ENCODE measurements around the gene SLC24A4.

SLC24A4 gene

DNA sequence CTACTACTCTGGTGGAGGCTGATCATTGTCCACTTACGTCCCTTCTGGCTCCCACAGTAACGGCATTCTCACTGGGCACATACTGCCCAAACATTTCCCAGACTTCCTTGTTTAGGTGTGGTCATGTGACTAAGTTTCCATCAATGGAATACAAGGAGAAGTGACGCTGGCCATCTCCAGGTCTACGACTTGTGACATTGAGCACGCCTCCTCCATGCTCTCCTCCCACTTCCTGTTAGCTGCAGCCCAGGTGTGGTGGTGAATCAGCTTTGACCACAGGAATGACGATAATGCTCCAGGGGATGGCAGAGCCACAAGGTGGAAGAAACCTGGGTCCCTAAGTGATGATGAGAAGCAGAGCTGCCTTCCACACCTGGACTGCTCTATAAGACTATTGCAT, 6.0 kb upstream of the SLC24A4 start:
- DNase-seq = no peak

DNA sequence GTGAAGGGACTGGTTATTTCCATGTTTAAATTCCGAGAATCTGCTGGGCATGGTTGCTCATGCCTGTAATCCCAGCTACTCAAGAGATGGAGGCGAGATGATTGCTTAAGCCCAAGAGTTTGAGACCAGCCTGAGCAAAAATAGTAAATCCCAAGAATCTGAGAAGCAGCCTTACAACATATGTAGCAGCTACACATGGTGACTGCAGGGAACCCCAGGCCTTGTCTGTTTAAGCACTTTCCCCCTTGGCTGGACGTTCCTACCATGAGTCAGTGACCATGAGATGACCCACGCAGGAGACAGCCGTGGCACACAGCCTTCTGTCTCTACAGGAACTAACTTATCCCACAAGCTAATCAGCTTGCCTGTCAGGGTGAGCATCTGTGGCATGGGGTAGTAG, 5.5 kb upstream of the SLC24A4 start:
- no peak for DNase-seq

DNA sequence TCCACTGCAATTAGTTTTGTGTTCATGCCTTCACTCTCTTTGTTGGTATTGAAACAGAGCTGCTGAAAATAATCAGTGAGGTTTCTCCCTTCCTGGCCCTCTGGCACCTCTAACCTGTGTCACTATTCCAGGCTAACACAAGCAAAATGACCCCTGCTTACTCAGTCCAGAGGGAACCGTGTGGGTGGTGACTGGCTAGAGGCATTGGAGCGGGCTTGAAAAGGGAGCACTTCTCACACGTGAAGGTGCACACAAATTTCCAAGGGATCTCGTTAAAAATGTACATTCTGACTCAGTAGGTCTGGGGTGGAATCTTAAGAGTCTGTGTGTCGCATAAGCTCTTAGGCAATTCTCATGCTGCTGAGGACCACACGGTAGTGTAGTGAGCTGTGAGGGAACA, 1.3 kb upstream of the SLC24A4 start:
- no peak for DNase-seq

DNA sequence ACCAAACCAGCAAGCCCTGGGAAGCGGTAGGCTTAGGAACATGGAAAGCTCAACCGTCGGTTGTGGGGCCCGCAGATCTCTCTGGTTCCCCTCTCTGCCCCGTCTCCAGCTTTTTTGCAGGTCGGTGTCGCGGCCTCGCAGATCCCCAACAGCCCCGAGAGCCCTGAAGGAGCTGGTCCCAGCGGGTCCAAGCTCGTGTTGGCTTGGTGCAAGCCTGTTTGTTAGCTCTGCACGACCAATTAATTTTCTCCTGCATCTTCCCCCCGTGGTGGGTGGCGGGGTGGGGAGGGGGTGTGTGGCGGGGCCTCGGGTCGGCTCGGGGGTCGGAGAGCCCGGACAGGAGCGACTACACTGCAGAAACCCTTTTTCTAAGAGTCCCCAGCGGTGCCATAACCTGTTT, 449 bp upstream of the SLC24A4 start:
- DNase-seq = no peak

DNA sequence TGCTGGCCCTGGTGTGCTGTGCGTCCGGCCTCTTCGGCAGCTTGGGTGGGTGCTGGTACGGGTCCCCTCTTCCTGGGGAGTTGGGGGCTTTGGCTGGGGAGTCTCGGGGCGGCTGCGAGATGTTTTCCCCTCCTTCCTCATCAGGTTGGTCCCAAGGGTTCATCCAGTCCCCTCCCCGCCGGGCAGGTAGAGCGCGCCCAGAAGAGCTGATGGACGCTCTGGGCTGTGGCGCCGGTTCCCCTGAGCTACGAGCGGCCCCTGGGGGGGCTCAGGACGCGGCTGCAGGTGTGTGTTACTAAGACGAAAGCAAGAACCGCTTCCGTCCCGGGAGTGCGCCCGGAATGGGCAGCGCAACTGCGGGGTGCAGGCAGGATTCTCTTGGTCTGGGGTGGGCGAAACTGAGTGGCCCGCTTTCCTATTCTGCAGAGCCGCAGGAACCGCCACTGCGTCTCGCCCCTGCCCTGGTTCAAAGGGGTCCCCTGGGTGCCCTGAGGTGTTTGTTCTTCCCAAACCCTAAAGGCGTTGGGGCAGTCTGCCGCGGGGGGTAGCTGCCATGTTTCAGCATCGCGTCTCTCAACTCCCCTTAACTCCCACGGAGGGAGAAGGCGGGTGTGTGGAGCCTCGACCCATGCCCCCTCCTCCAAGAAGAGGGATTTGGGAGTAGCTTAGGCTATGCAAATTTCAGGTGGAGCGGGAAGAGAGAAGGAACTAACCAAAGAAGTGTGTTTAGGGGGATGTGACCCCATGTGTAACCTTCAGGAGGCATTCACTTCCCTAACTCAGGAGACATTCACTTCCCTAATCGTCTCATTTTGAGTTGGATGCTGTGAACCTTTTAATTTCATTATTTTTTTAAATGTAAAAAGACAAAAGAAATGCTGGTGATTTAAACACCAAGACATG, 1.2 kb downstream of the SLC24A4 start:
- DNase-seq = no peak

DNA sequence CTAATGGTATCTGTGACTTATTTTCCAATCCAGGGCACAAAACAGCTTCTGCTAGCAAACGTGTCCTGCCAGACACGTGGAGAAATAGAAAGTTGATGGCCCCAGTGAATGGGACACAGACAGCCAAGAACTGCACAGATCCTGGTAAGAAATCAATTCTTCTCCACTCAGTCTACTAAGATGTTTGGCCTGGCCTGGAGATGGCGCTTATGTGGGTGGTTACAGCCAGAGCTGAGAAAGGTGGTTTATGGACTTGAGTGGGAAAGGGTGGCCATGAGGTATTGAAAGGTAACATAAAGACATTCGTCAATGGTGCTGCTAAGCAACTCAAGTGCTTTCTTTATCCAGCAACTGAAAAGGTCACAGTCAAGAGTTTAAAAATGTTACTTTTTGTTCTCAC, 2.9 kb downstream of the SLC24A4 start:
- no peak for DNase-seq

DNA sequence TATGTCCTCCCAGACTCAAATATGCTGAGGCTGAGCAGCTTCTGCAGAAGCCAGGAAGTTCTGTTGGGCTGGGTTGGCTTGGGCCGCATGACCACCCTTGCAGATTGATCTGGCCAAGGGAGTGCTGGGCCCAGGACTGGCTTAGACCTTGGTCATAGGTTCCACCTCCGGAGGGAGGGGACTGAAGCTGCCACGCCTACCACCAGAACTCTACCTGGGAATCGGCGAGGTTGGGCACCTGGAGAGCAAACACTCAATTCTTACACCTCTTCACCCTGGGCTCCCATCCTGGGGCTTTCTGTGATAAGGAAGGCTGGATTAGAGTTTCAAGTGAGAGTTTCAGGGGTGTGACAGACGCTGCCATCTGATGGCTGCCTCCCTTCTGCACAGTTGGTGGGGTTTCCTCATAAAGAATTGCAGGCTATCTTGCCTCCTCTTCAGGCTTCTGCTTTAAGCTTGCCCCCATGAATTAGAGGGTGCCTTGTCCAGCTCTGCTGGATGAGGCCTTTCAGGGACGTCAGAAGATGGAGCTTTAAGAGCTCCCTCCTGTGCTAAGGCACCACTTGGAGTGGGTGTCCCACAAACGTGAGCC, 5.8 kb downstream of the SLC24A4 start:
- no peak for DNase-seq

DNA sequence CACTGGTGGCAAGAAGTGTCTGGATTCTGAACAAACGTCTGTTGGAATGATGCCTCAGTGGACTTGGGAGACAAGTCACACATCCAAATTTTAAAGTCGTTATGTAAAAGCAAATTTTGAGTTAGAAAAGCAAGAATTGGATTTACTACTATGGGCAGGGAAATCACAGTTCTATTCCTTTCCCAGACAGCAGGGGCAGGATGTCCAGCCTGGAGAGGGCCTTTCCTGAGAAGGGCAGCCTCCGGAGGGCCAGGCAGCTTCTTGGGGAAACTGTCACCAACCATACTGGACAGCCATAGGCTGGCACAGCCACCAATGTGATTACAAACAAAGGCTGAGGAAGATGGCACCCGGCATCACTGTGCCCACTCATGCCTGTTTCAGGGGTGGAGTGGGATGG, 11.1 kb downstream of the SLC24A4 start:
- no peak for DNase-seq

DNA sequence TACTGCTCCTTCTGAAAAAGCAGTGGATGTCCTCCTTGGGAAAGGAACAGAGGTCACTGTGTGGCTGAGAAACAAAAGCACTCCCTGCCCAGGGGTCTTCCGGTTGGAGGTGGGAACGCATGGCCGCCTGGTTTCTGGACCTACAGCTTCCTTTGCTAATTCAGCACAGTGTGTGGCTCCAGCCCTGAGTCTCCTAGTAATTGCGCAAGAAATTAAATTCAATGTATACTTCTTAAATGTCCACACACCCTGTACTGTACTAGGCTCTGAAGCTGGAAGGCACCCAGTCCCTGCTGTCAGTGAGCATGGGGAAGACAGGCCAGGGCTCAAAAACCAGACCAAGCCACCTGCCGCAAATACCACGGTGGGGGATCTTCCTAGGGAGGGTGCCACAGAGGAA, 13.4 kb downstream of the SLC24A4 start:
- no peak for DNase-seq

DNA sequence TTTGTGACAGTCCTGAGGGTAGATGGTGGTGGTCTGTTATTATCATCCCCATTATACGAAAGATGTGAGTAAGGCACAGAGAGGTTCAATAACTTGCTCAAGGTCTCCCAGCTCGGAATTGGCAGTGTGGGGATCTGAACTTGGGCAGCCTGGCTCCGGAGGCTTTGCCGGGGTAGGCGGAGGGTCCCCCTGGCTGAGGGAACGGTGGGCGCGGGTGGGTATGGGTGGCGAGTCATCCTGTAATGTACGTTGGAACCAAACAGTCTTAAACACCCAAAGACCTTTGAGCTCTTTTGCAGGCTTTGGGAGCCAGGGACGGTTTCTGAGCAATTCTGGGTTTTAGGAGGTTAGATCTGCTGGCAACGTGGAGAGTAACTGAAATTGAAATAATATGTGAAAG, 16.5 kb downstream of the SLC24A4 start:
- no peak for DNase-seq

DNA sequence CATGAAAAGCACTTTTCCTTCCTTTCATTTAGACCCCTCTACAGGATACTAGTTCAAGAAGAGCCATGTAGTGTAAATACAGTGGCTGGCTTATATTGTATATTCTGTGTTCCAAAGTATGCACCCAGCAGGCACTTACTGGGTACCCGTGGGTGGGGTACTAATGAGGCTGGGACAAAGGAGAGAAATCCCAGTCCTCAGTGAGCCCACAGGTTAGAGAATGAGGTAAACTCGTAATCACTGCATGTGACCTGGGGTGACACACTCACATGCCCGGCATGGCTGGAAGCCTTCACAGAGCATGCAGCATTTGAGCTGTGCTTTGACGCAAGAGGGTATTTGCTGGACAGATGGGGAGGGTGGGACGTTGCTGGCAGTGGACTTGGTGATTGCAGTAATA, 17.1 kb downstream of the SLC24A4 start:
- no peak for DNase-seq

DNA sequence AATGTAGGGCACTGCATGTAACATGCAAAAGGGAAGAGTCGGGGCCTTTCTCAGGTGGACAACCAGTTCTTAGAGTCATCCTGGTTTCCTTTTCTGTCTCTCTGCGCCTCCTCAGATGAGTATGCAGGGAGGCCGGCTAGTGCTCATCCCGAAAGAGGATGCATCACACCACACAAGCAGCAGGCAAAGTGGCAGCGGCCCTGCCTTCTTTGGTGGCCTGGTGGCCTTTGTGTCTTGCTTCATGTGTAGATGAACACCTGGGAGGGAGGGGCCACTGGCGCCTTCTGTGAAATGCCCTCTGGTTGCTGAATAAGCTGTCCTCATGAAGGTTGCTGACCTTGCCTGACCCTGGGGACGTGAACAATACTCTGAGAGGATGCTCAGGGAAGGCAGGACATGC, 18.0 kb downstream of the SLC24A4 start:
- DNase-seq = peak in 1 of 5 experiments; percentile 44

DNA sequence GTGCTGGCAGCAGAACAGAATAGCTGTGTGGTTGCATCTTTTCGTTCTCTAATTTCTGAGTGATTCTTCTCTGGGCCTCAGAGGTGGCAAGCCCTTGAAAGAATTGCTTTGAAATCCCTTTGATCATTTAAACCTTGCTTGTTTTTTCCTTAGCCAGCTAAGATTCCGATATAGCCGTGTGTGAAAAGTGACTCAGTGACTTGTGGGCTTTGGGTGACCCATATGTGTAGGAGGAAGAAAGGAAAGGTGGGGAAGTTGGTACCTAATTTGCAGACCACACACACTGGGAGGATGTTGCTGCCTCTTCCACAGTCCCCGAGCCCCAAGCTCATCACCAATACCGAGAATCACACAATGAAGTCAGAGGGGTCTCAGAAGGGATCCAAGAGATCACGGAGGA, 18.8 kb downstream of the SLC24A4 start:
- peak in 1 of 5 experiments; percentile 13 for DNase-seq

DNA sequence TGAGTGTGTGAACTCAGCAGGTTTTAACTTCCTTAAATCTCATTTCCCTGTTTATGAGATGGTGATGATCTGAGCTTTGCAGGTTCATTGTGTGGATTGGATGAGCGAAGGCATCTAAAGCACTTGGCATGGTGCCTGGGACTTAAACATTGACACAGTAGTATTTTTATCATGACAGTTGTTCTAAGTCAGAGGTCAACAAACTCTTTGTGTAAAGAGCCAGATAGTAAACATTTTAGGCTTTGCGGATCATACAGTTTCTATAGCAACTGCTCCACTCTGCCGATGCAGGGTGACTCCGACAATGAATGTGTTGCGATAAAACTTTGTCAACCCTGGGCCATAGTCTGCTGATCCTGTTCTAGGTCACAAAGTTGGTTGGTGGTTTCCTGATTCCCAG, 25.2 kb downstream of the SLC24A4 start:
- DNase-seq = no peak

DNA sequence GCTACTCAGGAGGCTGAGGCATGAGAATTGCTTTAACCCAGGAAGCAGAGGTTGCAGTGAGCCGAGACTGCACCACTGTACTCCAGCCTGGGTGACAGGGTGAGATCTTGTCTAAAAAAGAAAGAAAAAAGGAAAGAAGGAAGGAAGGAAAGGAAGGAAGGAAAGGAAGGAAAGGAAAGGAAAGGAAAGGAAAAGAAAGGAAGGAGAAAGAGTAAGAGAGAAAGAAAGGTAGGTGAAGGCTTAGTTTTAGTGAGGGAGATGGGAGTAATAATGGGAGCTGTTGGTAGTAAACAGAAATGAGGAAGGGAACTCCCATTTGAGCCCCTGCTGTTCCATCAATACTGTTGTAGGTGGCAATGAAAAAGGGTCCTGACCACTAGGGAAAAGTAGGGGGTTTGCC, 28.8 kb downstream of the SLC24A4 start:
- no peak for DNase-seq

DNA sequence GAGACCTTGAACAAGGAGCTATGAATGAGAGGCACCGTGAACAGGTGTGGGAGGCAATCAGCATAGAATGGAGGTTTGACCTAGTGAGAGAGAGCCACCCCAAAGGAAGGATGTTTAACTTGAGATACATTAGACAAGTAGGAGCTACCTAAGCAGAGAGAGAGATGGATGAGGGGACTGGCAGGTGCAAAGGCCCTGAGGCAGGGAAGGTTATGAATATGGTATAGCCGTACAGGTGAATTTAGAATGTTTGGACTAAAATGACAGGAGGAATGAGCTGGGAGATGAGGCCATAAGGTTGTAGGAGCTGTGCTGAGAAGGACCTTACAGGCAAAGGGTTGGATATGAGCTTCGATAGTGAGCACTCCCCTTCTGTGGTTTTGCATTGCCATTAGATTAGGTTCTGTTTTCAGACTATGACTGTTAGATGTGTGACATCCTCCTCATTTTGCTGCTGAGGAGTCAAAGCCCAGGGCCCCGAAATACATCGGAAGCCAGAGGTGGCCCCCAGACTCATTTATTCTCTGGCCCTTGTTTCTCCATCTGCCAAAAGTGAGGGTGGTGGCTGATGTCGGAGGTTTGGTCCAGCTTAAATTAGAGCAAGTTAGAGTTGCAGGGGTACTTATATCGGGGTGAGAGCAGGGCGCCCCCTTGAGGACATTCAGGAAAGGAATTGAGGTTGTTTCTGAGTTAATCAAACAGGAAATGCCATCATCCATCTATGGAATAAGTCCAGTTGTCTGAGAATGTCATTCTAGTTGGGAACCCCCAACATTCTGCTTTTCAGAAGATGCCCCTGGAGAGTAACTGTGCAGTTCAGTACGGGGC, 29.4 kb downstream of the SLC24A4 start:
- DNase-seq = peak in 1 of 5 experiments; percentile 47

DNA sequence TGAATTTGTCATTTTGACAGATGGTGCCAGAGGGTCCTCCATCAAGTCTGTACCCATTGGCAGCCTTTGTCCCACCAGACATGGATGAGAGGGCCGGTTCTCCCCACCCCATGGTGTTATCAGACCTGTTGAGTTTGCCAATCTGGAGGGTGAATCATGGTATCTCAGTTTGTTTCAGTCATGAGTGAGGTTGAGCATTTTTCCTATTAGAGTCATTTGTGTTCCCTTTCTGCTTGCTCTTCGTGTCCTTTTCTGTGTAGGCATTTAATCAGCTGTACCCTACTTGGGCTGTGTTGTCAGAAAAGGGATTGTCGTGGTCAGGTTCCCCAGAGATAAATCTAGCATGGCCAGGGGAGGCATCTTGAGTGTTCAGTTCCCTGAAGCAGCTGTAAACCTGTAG, 30.5 kb downstream of the SLC24A4 start:
- DNase-seq = no peak

DNA sequence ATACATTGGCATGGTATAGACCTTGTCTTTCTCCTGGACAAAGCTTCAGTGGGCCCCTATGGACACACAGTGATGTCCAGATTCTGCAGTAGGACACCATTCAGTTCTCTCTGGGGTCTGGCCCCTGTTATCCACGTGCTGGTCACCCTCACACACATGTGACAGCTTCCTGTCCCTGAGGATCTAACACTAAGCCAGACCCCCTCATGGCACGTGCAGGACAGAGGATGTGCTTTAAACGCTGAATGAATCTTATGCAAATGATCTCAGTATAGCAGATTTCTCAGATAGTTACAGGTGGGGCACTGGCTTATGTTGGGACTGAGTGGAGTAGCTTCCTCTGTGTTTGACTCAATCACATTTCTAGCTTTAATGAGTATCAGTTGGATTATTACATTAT, 33.7 kb downstream of the SLC24A4 start:
- no peak for DNase-seq

DNA sequence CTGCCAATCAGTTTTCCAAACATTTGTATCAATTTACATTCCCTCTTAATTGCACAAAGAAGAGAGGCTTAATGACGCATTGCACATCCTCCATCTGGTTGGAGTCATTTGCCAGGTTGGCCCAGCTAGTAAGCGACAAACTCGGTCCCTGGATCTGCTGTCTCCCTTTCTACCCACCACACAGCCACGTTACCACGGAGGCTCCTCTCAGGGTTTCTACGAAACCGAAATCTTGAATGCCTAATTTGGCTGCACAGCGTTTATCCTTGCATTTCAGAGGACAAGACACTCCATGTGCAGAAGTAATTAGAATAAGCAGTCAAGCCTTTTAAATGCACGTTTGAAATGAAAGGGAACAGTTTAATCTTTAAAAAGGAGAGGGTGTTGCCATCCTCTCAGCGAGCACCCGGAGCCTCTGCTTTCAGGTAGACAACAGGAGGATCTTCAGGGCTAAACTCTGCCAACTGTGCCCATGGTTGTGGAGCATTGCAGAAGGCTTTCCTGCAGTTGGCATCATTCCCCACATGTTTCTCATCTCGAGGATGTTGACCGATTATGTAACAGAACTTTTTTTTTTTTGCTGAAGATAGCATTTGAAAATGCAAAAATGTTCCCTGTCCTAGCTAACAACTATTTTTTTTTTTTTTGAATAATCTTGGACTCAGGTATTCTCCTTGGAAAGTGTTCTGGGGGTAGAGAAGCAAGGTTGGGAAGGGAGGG, 37.8 kb downstream of the SLC24A4 start:
- DNase-seq = no peak

DNA sequence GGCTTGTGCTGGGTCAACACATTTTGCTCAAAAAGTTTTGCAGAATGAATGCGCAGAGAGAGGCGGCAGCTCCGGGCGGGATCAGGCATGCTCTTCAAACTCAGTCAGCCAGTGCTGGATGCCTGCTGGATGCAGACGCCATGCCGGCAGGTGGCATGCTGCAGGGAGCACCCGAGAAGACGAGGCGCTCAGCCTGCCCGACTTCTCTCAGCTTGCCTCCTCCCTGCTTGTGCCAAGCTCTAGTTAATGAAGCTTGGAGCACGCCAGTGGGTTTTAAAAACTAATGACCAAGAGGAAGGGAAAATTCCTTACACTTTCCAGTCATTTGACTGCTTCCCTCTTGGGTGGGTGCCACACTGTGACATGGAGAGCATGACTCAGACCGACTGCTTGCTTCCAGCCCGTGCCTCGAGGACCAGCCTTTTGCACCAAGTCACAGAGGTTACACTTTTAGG, 39.8 kb downstream of the SLC24A4 start:
- no peak for DNase-seq

DNA sequence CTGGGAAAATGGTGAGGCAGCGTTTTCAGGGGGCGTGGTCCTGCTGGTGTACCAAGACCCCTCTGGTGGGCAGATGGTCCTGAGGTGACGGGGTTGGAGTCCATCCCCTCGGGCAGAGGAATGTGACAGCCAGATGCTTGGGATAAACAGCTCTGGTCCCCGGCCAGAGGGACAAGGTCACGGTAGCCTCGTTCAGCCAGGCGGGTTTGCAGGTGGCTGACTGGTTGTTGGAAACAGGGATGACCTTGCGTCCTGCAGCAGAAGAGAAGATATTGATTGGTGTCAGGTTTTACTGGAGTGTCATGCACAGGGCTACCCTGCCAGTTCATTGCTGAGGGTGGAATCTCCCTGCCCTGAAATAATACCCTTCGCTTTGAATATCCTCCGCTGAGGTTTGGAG, 43.3 kb downstream of the SLC24A4 start:
- DNase-seq = no peak

DNA sequence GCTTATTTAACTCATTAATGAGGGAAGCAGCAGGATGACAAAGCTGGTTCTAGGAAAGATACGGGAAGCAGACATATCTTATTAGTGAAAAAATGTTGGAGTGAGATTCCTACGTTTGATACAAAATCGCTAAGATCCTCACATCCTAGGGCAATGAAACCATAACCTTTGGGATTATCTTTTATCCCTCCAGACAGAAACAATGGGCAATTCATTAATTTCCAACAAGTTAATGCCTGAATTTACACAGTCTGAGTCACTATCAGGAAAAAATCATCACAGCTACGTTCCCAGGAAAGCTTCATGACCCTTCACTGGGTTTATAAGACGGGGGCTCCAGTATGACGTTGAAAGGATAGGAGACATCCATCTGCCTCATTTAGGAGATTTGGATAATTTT, 45.0 kb downstream of the SLC24A4 start:
- DNase-seq = no peak

DNA sequence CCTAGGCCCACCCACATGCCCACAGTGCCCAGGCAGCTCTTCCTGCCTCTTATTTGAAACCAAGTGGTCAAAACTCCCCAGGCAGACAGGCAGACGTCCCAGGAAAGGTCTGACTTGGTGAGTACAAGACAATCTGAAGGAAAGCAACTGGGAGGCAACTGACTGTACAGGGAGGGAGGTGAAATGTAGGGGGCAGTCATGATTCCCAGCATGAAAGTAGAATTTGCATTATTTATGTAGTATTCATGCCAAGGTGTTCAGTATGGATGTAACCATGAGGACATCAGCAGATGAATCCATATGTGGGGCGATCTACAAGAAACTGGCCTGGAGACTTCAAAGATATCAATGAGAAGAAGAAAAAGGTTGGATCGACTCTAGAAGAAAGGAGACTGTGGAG, 46.1 kb downstream of the SLC24A4 start:
- DNase-seq = no peak
